CD14-positive monocyte (primary cell): ENCODE results near the gene EYA3. TPM values are rescaled to one million over a fixed set of nuclear protein-coding genes. Genes with fewer than 3 reads are reported as not detected.
A peak's percentile ranks its signal among the peaks of the same experiment; 100 is the strongest.

ENCODE experiments used
- DNase-seq, 3 donors: peaks; one replicate each; pipeline ENCODE4 v3.0.0-alpha.2; 2011 to 2022
- H2AFZ ChIP-seq: 2 replicates; pipeline ENCODE4 v1.6.0; 2012; ENCODE audit warnings: mild to moderate bottlenecking, low read depth, low read length, inconsistent platforms; ENCODE audit not compliant: insufficient read depth, poor library complexity, severe bottlenecking
- H3K27ac ChIP-seq, 2 donors: 1 replicate in 1 of 2; 2 replicates in 1 of 2; pipeline ENCODE4 v1.5.1; 2012 to 2013; ENCODE audit warnings: low read length in 2 of 2, control low read depth in 1 of 2, inconsistent platforms in 1 of 2, low read depth in 1 of 2, mild to moderate bottlenecking in 1 of 2
- H3K27me3 ChIP-seq, 2 donors: one replicate each; pipeline versions ENCODE4 v1.6.0 to v1.6.1; 2011 to 2013; ENCODE audit warnings: low read length in 2 of 2; ENCODE audit not compliant: control insufficient read depth in 2 of 2, insufficient read depth in 2 of 2
- H3K36me3 ChIP-seq, 2 donors: replicated peaks in 1 of 2; 1 replicate in 1 of 2; 2 replicates in 1 of 2; pipeline versions ENCODE4 v1.5.1 to v1.6.1; 2012 to 2013; ENCODE audit warnings: low read length in 2 of 2, control low read depth in 1 of 2, inconsistent platforms in 1 of 2, mild to moderate bottlenecking in 1 of 2; ENCODE audit not compliant: insufficient read depth in 2 of 2, control insufficient read depth in 1 of 2
- H3K4me1 ChIP-seq, 2 donors: 1 replicate in 1 of 2; 2 replicates in 1 of 2; pipeline versions ENCODE4 v1.5.1 to v1.6.1; 2012 to 2013; ENCODE audit warnings: low read length in 2 of 2, control low read depth in 1 of 2, inconsistent platforms in 1 of 2, mild to moderate bottlenecking in 1 of 2, moderate library complexity in 1 of 2; ENCODE audit not compliant: insufficient read depth in 2 of 2, control insufficient read depth in 1 of 2
- H3K4me2 ChIP-seq: replicated peaks from 2 replicates; pipeline ENCODE3; 2012; ENCODE audit warnings: low read length, moderate library complexity, mild to moderate bottlenecking; ENCODE audit not compliant: poor library complexity, severe bottlenecking; ENCODE audit errors: extremely low read depth
- H3K4me3 ChIP-seq, 3 experiments: fragments of 200-600 bp in 1 of 3; sonication (generic) in 1 of 3; replicated peaks in 1 of 3; 1 replicate in 2 of 3; 2 replicates in 1 of 3; pipeline ENCODE4 v1.5.1; 2011 to 2013; ENCODE audit warnings: low read length in 3 of 3, mild to moderate bottlenecking in 3 of 3, control low read depth in 2 of 3, low read depth in 2 of 3, inconsistent platforms in 1 of 3, moderate library complexity in 1 of 3
- H3K79me2 ChIP-seq: 2 replicates; pipeline ENCODE4 v1.6.0; 2012; ENCODE audit warnings: mild to moderate bottlenecking, control low read depth, inconsistent platforms, low read length, moderate library complexity; ENCODE audit not compliant: insufficient read depth
- H3K9ac ChIP-seq: 2 replicates; pipeline ENCODE4 v1.6.0; 2017; ENCODE audit warnings: low read length, mild to moderate bottlenecking; ENCODE audit not compliant: insufficient read depth, poor library complexity, severe bottlenecking
- H3K9me3 ChIP-seq, 2 donors: replicated peaks in 1 of 2; 1 replicate in 1 of 2; 2 replicates in 1 of 2; pipeline versions ENCODE4 v1.5.1 to v1.6.1; 2012 to 2013; ENCODE audit warnings: low read length in 2 of 2, control low read depth in 1 of 2; ENCODE audit not compliant: control insufficient read depth in 1 of 2, insufficient read depth in 1 of 2
- H4K20me1 ChIP-seq: 2 replicates; pipeline ENCODE4 v1.6.0; 2012; ENCODE audit warnings: mild to moderate bottlenecking, low read length, control low read depth, moderate library complexity; ENCODE audit not compliant: insufficient read depth
- H3K27ac Mint-ChIP-seq, 7 donors: one replicate each; pipeline ENCODE4 v1.8.0; 2020; ENCODE audit warnings: mild to moderate bottlenecking in 7 of 7, mixed read lengths in 7 of 7, moderate library complexity in 6 of 7, inconsistent platforms in 2 of 7
- H3K27me3 Mint-ChIP-seq, 3 donors: one replicate each; pipeline ENCODE4 v1.8.0; 2021 to 2022; ENCODE audit warnings: low read depth in 3 of 3, mild to moderate bottlenecking in 3 of 3, mixed read lengths in 3 of 3, moderate library complexity in 3 of 3, inconsistent platforms in 1 of 3
- H3K36me3 Mint-ChIP-seq, 2 donors: one replicate each; pipeline ENCODE4 v1.8.0; 2020; ENCODE audit warnings: mixed read lengths in 2 of 2, inconsistent platforms in 1 of 2, mild to moderate bottlenecking in 1 of 2
- H3K4me1 Mint-ChIP-seq: one replicate; pipeline ENCODE4 v1.8.0; 2020; ENCODE audit warnings: mild to moderate bottlenecking, mixed read lengths
- H3K4me3 Mint-ChIP-seq, 2 donors: one replicate each; pipeline ENCODE4 v1.8.0; 2020; ENCODE audit warnings: mild to moderate bottlenecking in 2 of 2, mixed read lengths in 2 of 2, moderate library complexity in 1 of 2
- H3K9me3 Mint-ChIP-seq, 7 donors: one replicate each; pipeline ENCODE4 v1.8.0; 2020 to 2022; ENCODE audit warnings: mixed read lengths in 7 of 7, mild to moderate bottlenecking in 6 of 7, moderate library complexity in 6 of 7, inconsistent platforms in 2 of 7
- WGBS: methylation state at CpG from one replicate; pipeline ENCODE4 v1.1.5; 2013; ENCODE audit warnings: missing lambda C conversion rate; ENCODE audit not compliant: insufficient coverage; 5-methylcytosine and 5-hydroxymethylcytosine counted together
- intact Hi-C, 2 donors: fragments of 100-400 bp; cut with micrococcal nuclease; formaldehyde crosslinking; loops; one replicate each; pipeline versions ENCODE4 v1.15.0 to v1.15.1; 2023
- polyA plus RNA-seq, 3 donors: library from polyadenylated mRNA; depleted of rRNA in 1 of 3; unstranded in 2 of 3; stranded (reverse) in 1 of 3; fragments of 300-500 nt in 2 of 3; fragments of >200 nt in 1 of 3; fragmentation: Illumina TruSeq in 2 of 3; gene quantifications; 1 replicate in 2 of 3; 2 replicates in 1 of 3; pipeline ENCODE4 v1.2.3, GENCODE V29; 2012 to 2021
- TF ChIP-seq, protein P1 (sequence below): fragments of 200-600 bp; IDR thresholded peaks from one replicate; pipeline ENCODE4 v1.8.0; 2022; ENCODE audit warnings: antibody characterized with exemption, mild to moderate bottlenecking

Gene EYA3
- polyA plus RNA-seq, 3 donors, result 3.3 to 21.1 (median 3.7) TPM

DNA sequence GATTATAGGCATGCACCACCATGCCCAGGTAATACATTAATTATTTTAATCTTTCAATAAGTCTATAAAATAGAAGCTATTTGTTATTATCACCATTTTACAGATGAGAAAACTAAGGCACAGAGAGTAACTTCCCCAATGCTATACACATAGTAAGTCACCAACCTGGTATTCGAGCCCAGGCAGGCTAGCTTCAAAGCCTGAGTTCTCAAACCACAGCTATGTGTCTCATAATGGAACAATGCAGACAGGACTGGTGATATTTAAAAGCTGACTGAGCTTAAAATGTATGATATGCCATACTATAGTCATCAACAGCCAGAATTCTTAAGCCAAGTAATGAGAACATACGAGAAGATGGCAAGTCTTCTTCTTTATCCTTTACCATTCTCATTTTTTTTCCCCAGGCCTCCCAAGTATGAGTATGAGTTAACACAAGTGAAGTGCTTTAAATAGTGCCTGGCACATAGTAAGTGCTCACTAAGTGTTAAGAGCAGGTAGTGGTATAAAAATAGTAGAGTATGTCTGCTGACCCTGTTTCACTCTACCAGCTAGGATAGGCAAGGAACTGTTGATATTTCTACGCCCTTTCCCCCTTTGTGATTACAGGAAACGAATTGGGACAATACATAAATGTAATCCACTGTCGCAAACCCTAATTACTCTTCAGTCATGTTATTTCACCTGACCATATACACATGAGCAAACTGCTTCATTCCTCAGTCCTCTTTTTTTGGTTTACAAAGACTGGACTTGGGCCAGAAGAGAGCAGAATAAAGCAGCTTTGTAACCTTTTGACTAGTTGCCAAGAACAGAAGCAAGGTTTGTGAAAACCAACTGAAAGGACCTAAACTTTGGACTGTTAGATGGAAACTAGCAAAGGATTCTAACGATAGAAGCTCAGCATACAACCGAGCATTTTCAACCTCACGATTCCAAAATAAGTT lies 9.5 kb downstream of the EYA3 start:
- Histone ChIP-seq H3K9ac (no peak overlapping the region), H3K27ac (no peak overlapping the region), H3K4me2 (no peak overlapping the region), H3K36me3 (peaks cover 16 to 18% of the 10 kb centered on the region in 2 donors), H3K4me1 (no peaks in the 10 kb centered on the region), H2AFZ (no peak overlapping the region), H3K27me3 (no peaks in the 10 kb centered on the region), H4K20me1 (peaks cover 33% of the 10 kb centered on the region), H3K9me3 (no peaks in the 10 kb centered on the region), H3K79me2 (peaks cover 97% of the 10 kb centered on the region), H3K4me3 (no peak overlapping the region)
- 100% methylated on average over 1 of the region's 8 CpGs for WGBS
- Mint-ChIP-seq H3K9me3 (no peaks in the 10 kb centered on the region), H3K36me3 (peaks cover 14 to 32% of the 10 kb centered on the region in 2 donors), H3K27me3 (no peaks in the 10 kb centered on the region), H3K4me3 (no peak overlapping the region), H3K4me1 (peaks cover 2% of the 10 kb centered on the region), H3K27ac (peak overlapping the region in 1 of 7 donors; percentile 15)
- intact Hi-C loops, result no loop called here
- TF ChIP-seq, protein P1, sequence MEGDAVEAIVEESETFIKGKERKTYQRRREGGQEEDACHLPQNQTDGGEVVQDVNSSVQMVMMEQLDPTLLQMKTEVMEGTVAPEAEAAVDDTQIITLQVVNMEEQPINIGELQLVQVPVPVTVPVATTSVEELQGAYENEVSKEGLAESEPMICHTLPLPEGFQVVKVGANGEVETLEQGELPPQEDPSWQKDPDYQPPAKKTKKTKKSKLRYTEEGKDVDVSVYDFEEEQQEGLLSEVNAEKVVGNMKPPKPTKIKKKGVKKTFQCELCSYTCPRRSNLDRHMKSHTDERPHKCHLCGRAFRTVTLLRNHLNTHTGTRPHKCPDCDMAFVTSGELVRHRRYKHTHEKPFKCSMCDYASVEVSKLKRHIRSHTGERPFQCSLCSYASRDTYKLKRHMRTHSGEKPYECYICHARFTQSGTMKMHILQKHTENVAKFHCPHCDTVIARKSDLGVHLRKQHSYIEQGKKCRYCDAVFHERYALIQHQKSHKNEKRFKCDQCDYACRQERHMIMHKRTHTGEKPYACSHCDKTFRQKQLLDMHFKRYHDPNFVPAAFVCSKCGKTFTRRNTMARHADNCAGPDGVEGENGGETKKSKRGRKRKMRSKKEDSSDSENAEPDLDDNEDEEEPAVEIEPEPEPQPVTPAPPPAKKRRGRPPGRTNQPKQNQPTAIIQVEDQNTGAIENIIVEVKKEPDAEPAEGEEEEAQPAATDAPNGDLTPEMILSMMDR, result no peak
- DNase-seq, result no peak

DNA sequence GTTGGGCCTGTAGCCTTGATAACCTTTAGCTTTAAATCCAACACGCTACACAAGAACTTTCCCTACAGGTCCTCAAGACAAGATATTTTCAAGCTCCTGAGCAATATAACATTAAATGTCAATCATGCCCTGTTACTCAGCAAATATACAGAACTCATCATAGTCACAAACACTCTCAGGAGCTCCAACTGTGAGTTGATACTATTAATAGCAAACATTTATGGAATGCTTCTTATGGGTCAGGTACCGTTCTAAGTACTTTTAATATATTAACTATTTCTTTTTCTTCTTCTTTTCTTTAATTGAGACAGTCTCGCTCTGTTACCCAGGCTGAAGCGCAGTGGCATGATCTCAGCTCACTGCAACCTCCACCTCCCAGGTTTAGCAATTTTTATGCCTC lies 10.1 kb downstream of the EYA3 start:
- intact Hi-C loops, result no loop called here

More for the DNA sequence above, 10.1 kb downstream of the EYA3 start:
- Histone ChIP-seq H3K9ac (no peak overlapping the region), H2AFZ (no peak overlapping the region), H3K79me2 (peaks cover 97% of the 10 kb centered on the region), H3K9me3 (no peaks in the 10 kb centered on the region), H3K36me3 (peaks cover 16 to 18% of the 10 kb centered on the region in 2 donors), H3K4me2 (no peak overlapping the region), H4K20me1 (peaks cover 35% of the 10 kb centered on the region), H3K27ac (no peak overlapping the region), H3K27me3 (no peaks in the 10 kb centered on the region), H3K4me1 (no peaks in the 10 kb centered on the region), H3K4me3 (no peak overlapping the region)
- Mint-ChIP-seq H3K4me3 (no peak overlapping the region), H3K27ac (no peak overlapping the region), H3K9me3 (peaks cover 0 to under 1% (median 0%) of the 10 kb centered on the region in 7 donors), H3K36me3 (peaks cover 14 to 32% of the 10 kb centered on the region in 2 donors), H3K27me3 (no peaks in the 10 kb centered on the region), H3K4me1 (peaks cover 2% of the 10 kb centered on the region)
- 100% methylated on average over 1 of the region's 4 CpGs for WGBS
- DNase-seq, result no peak
- TF ChIP-seq, protein P1, result no peak
